Endothelial cell of umbilical vein (primary cell): ENCODE measurements around the gene EVI5. TPM values are rescaled to one million over a fixed set of nuclear protein-coding genes. Genes with fewer than 3 reads are reported as not detected.

ENCODE experiments used
- BruUV-seq: library from RNA; stranded (reverse); fragments of 400-500 nt; replicated peaks from 2 replicates; lab custom pipeline; 2021; lab: Mats Ljungman, UMichigan
- CTCF ChIA-PET: fragments of 300-600, 350-600 bp; sonication (Branson Sonifier 250); formaldehyde crosslinking; loops from one replicate; lab custom pipeline; 2021; ENCODE audit warnings: antibody characterized with exemption, inconsistent platforms; lab: Charles Lee
- POLR2A ChIA-PET: fragments of 300-600, 350-600 bp; sonication (Branson Sonifier 250); formaldehyde crosslinking; loops from one replicate; lab custom pipeline; 2021; ENCODE audit warnings: antibody characterized with exemption, inconsistent platforms; lab: Charles Lee
- DNase-seq: peaks from one replicate; pipeline ENCODE4 v3.0.0-alpha.2; 2011; ENCODE audit warnings: low read depth, low spot score
- FAIRE-seq: peaks from 2 replicates; lab custom pipeline; 2011; peaks lifted over from hg19 to GRCh38; lab: Jason Lieb, UNC
- H2AFZ ChIP-seq: 2 replicates; pipeline ENCODE4 v1.6.0; 2012; ENCODE audit warnings: low read depth, low read length, control low read depth, inconsistent platforms
- H3K27ac ChIP-seq: 2 replicates; pipeline ENCODE4 v1.5.1; 2011; ENCODE audit warnings: low read depth, mild to moderate bottlenecking, control low read depth, low read length, moderate library complexity; ENCODE audit not compliant: insufficient read depth
- H3K27me3 ChIP-seq, 2 experiments: 2 replicates each; pipeline versions ENCODE4 v1.6.0 to v1.6.1; 2011; ENCODE audit warnings: low read length in 2 of 2, mixed read lengths in 1 of 2; ENCODE audit not compliant: control insufficient read depth in 2 of 2, insufficient read depth in 2 of 2
- H3K36me3 ChIP-seq, 2 experiments: 2 replicates in 1 of 2; 3 replicates in 1 of 2; pipeline ENCODE4 v1.5.1; 2011; ENCODE audit warnings: low read length in 2 of 2, mild to moderate bottlenecking in 1 of 2, moderate library complexity in 1 of 2; ENCODE audit not compliant: control insufficient read depth in 2 of 2, insufficient read depth in 2 of 2; ENCODE audit errors: extremely low read depth in 1 of 2
- H3K4me1 ChIP-seq: 3 replicates; pipeline ENCODE4 v1.5.1; 2011; ENCODE audit warnings: mild to moderate bottlenecking, low read length; ENCODE audit not compliant: control insufficient read depth, insufficient read depth; ENCODE audit errors: extremely low read depth
- H3K4me2 ChIP-seq: 2 replicates; pipeline ENCODE4 v1.6.1; 2011; ENCODE audit warnings: low read length, control low read depth, mixed read lengths; ENCODE audit not compliant: insufficient read depth
- H3K4me3 ChIP-seq, 3 experiments: fragments of 200-600 bp in 1 of 3; sonication (generic), shearing (Covaris generic) in 1 of 3; replicated peaks in 1 of 3; 2 replicates each; pipeline ENCODE4 v1.5.1; 2011 to 2016; ENCODE audit warnings: control low read depth in 3 of 3, low read length in 3 of 3, mild to moderate bottlenecking in 2 of 3, inconsistent platforms in 1 of 3, low read depth in 1 of 3, moderate library complexity in 1 of 3; ENCODE audit not compliant: insufficient read depth in 1 of 3
- H3K79me2 ChIP-seq: 2 replicates; pipeline ENCODE4 v1.6.0; 2012; ENCODE audit warnings: low read length, inconsistent platforms; ENCODE audit not compliant: control insufficient read depth, insufficient read depth
- H3K9ac ChIP-seq: replicated peaks from 2 replicates; pipeline ENCODE3; 2011; ENCODE audit warnings: low read length, control low read depth; ENCODE audit not compliant: insufficient read depth; ENCODE audit errors: extremely low read depth
- H3K9me1 ChIP-seq: replicated peaks from 3 replicates; pipeline ENCODE4 v1.6.0; 2011; ENCODE audit warnings: mild to moderate bottlenecking, low read length; ENCODE audit not compliant: control insufficient read depth, insufficient read depth; ENCODE audit errors: extremely low read depth
- H3K9me3 ChIP-seq: replicated peaks from 2 replicates; pipeline ENCODE4 v1.5.1; 2012; ENCODE audit warnings: low read length, inconsistent platforms; ENCODE audit not compliant: control insufficient read depth, insufficient read depth
- H4K20me1 ChIP-seq: replicated peaks from 2 replicates; pipeline ENCODE3; 2011; ENCODE audit warnings: mild to moderate bottlenecking, low read length; ENCODE audit not compliant: control insufficient read depth, insufficient read depth; ENCODE audit errors: extremely low read depth
- CTCF ChIP-seq, 2 donors: IDR thresholded peaks; 1 replicate in 1 of 2; 2 replicates in 1 of 2; pipeline ENCODE4 v1.5.1; 2011; ENCODE audit warnings: low read length in 2 of 2, mild to moderate bottlenecking in 2 of 2, moderate library complexity in 2 of 2, control low read depth in 1 of 2, inconsistent platforms in 1 of 2, low read depth in 1 of 2; ENCODE audit not compliant: insufficient read depth in 1 of 2; ENCODE audit errors: extremely low read depth in 1 of 2
- EZH2 ChIP-seq: IDR thresholded peaks from 2 replicates; pipeline ENCODE4 v1.6.1; 2012; ENCODE audit warnings: borderline replicate concordance, low read depth, mild to moderate bottlenecking, moderate library complexity, low read length, inconsistent platforms; ENCODE audit not compliant: severe bottlenecking
- FOS ChIP-seq: IDR thresholded peaks from 2 replicates; pipeline ENCODE4 v1.6.1; 2011; ENCODE audit warnings: mild to moderate bottlenecking, low read length, moderate library complexity, borderline replicate concordance; ENCODE audit not compliant: insufficient read depth
- GATA2 ChIP-seq: IDR thresholded peaks from 2 replicates; pipeline ENCODE4 v1.7.0; 2011; ENCODE audit warnings: low read depth, mild to moderate bottlenecking, moderate library complexity, mixed read lengths, low read length; ENCODE audit not compliant: insufficient read length, insufficient read depth
- JUN ChIP-seq: IDR thresholded peaks from 2 replicates; pipeline ENCODE4 v1.6.1; 2011; ENCODE audit warnings: borderline replicate concordance, low read depth; ENCODE audit not compliant: insufficient read length, insufficient read depth
- MAX ChIP-seq: IDR thresholded peaks from 2 replicates; pipeline ENCODE4 v1.6.1; 2011; ENCODE audit not compliant: insufficient read depth, insufficient read length
- MYC ChIP-seq: IDR thresholded peaks from one replicate; pipeline ENCODE4 v1.6.1; 2011; ENCODE audit warnings: mild to moderate bottlenecking, low read depth, low read length
- POLR2A ChIP-seq: IDR thresholded peaks from 2 replicates; pipeline ENCODE4 v1.6.1; 2012; ENCODE audit warnings: low read depth, mild to moderate bottlenecking, control low read depth, low read length
- POLR2AphosphoS5 ChIP-seq: IDR thresholded peaks from 2 replicates; pipeline ENCODE4 v1.6.1; 2012; ENCODE audit warnings: low read depth, mild to moderate bottlenecking, control low read depth, low read length, moderate library complexity; ENCODE audit not compliant: insufficient read depth
- dilution Hi-C: fragments of 300-500 bp; cut with MboI; formaldehyde crosslinking; loops from one replicate; pipeline ENCODE4 v1.15.0; 2019; ENCODE audit warnings: low sequenced_read_pairs; ENCODE audit not compliant: extremely low pct_ligation_motif_present
- intact Hi-C: fragments of 100-400 bp; cut with micrococcal nuclease; formaldehyde crosslinking; loops from one replicate; pipeline ENCODE4 v1.10.0; 2022
- polyA plus RNA-seq, 4 experiments: library from polyadenylated mRNA; depleted of rRNA in 3 of 4; stranded (reverse) in 3 of 4; unstranded in 1 of 4; fragments of >200 nt; gene quantifications; 2 replicates each; pipeline versions ENCODE4 v1.2.1 to v1.2.3, GENCODE V29; 2011 to 2012; ENCODE audit warnings: missing spikeins in 1 of 4
- total RNA-seq: library from RNA; stranded (reverse); gene quantifications from 2 replicates; pipeline ENCODE4 v1.2.3, GENCODE V29; 2021

EVI5 gene
- total and polyA plus RNA-seq, 2 donors (not counting 3 experiments of a cell fraction or from before 2014, with no cell fraction given), result 5.0 to 26.2 TPM

GRCh38 chr1:92495392-92496063 is 289.4 kb downstream of the EVI5 start:
- TF ChIP-seq POLR2A (no peak), MYC (no peak), MAX (no peak), FOS (no peak), EZH2 (no peak), GATA2 (no peak), CTCF (IDR thresholded peaks at IDR 0.05; ENCODE audit: extremely low read depth in 1 of 2, insufficient read depth in 1 of 2, low read depth in 1 of 2, low read length in 2 of 2) (no peak), JUN (no peak), POLR2AphosphoS5 (no peak)
- H3K36me3 ChIP-seq, result no peaks in the 10 kb centered on the region
- no peaks in the 10 kb centered on the region for H4K20me1 ChIP-seq
- ChIA-PET CTCF (no interaction called here), POLR2A (no interaction called here)
- no peak overlapping the region for H2AFZ ChIP-seq
- DNase-seq (no peak), FAIRE-seq (no peak)
- BruUV-seq, result no TSS peak
- no peaks in the 10 kb centered on the region for H3K4me1 ChIP-seq
- no peak overlapping the region for H3K4me3 ChIP-seq
- H3K27ac ChIP-seq, result no peak overlapping the region
- no peaks in the 10 kb centered on the region for H3K27me3 ChIP-seq
- intact Hi-C loops (no loop called here), dilution Hi-C loops (no loop called here)
- no peaks in the 10 kb centered on the region for H3K9me1 ChIP-seq
- H3K79me2 ChIP-seq, result no peaks in the 10 kb centered on the region
- no peak overlapping the region for H3K9ac ChIP-seq
- H3K4me2 ChIP-seq, result no peak overlapping the region
- H3K9me3 ChIP-seq, result no peaks in the 10 kb centered on the region
